Measurements from ENCODE around the gene FOXL1. TPM values are rescaled to one million over a fixed set of nuclear protein-coding genes. Genes with fewer than 3 reads are reported as not detected.

Gene FOXL1
- total RNA-seq, 1 donor from 2014 or later: 0.05 TPM

DNA sequence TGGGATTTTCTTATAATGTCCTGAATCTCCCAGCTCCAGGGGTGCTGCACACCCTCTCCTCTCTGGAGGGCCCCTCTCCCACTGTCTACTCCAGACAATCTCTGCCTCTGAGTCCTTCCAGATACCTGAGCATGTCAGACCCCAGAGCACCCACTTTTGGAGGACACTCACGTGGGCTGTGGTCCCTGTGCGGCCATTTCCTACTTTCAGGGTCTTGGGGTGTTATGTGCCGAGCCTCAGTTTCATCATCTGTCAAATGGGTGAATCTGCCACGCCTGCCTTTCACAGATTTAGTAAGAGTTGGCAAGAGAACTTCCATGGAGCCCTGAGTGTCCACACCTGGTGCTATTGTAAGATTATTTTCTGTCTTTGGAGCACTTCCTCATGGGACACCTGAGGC lies 3.7 kb upstream of the FOXL1 start:
- Mint-ChIP-seq H3K4me3 (ENCODE audit: low read depth) (no peak overlapping the region), H3K4me1 (ENCODE audit: low read depth) (peaks cover 10% of the 10 kb centered on the region), H3K36me3 (ENCODE audit: low read depth) (no peaks in the 10 kb centered on the region), H3K27me3 (ENCODE audit: low read depth) (peaks cover 64% of the 10 kb centered on the region), H3K27ac (no peak overlapping the region), H3K9me3 (no peaks in the 10 kb centered on the region)
- DNase-seq (ENCODE audit: low spot score): no peak
- intact Hi-C loops (cut with micrococcal nuclease): loop anchor here (5.0 kb wide), 2 partner anchors 188 to 303 kb away; no protein-coding TSS in a partner anchor

DNA sequence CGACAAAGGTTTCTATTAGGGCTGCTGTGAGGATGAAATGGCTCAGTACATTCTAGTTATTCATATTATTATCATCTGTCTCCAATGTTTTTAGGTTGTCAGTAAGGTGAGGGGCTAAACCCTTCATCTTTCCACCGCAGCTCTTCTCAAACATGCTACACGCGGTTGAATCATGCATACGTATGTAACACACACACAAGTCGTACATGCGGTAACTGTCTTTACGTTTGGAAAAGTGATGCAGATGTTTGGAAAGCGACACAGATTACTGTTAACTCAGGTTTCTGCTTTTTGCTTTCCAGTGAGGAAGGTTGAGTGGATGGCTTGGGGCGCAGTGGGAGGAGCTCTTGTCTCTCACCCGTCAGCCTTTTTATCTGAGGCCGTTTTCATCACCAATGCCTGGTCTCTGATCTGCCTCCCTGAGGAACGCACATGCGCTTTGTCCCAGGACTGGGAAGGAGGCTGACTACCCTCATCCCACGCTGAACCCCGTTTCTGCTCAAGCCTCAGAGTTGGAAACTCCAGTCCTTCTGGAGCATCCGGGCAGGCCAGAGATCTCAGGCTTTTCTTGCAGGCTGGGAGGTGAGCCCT lies 3.2 kb upstream of the FOXL1 start:
- DNase-seq (ENCODE audit: low spot score): no peak
- intact Hi-C loops (cut with micrococcal nuclease): loop anchor here (5.0 kb wide), 2 partner anchors 187 to 302 kb away; no protein-coding TSS in a partner anchor

DNA sequence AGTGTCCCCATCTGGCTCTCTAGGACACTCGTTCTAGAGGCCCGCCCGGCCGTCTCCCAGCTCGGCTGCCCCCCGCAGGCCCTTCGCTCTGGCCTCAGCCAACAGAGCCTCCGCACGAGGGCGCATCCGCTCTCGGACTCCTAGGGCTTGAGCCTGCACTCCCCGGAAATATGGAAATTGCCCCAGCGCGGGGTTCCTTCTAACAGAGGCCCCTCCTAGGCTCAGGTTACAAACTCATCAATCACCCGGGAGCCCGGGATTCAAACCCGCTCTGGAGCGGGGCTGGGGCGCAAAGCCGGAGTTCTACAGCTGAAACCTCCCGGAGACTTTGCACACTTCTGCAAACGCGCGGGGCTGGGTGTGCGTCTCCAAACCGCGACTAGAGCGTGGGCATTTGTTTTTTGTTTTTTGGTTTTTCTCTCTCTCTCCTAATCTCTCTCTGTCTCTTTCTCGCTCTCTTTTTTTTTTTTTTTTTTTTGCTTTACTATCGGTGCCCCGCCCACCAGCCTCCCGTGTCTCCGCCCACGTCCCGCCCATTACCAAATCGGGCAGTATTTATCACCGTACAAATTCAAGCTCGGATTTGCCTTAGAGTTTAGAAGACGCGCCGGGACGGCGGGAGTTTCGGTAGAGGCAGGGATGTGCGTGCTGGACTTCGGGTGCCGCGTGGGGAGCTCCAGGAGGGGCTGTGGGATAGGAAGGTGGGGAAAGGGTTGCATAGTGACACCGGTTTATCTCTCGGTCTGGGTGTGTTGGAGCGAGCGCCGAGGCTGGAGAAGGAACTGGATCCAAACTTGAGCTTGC lies 2.4 kb upstream of the FOXL1 start:
- no peaks in the 10 kb centered on the region for H3K36me3 Mint-ChIP-seq (ENCODE audit: low read depth)
- H3K4me1 Mint-ChIP-seq (ENCODE audit: low read depth): peaks cover 10% of the 10 kb centered on the region
- peak; percentile 50 for DNase-seq (ENCODE audit: low spot score)
- peak overlapping the region; percentile 76 for H3K4me3 Mint-ChIP-seq (ENCODE audit: low read depth)
- H3K9me3 Mint-ChIP-seq: no peaks in the 10 kb centered on the region
- H3K27me3 Mint-ChIP-seq (ENCODE audit: low read depth): peaks cover 63% of the 10 kb centered on the region
- intact Hi-C loops (cut with micrococcal nuclease): loop anchor here (5.0 kb wide), 2 partner anchors 186 to 301 kb away; no protein-coding TSS in a partner anchor
- no peak overlapping the region for H3K27ac Mint-ChIP-seq

More for the DNA sequence above, 3.2 kb upstream of the FOXL1 start:
- no peaks in the 10 kb centered on the region for H3K36me3 Mint-ChIP-seq (ENCODE audit: low read depth)
- H3K4me1 Mint-ChIP-seq (ENCODE audit: low read depth): peaks cover 10% of the 10 kb centered on the region
- H3K27me3 Mint-ChIP-seq (ENCODE audit: low read depth): peaks cover 64% of the 10 kb centered on the region
- H3K27ac Mint-ChIP-seq: no peak overlapping the region
- H3K4me3 Mint-ChIP-seq (ENCODE audit: low read depth): no peak overlapping the region
- no peaks in the 10 kb centered on the region for H3K9me3 Mint-ChIP-seq

DNA sequence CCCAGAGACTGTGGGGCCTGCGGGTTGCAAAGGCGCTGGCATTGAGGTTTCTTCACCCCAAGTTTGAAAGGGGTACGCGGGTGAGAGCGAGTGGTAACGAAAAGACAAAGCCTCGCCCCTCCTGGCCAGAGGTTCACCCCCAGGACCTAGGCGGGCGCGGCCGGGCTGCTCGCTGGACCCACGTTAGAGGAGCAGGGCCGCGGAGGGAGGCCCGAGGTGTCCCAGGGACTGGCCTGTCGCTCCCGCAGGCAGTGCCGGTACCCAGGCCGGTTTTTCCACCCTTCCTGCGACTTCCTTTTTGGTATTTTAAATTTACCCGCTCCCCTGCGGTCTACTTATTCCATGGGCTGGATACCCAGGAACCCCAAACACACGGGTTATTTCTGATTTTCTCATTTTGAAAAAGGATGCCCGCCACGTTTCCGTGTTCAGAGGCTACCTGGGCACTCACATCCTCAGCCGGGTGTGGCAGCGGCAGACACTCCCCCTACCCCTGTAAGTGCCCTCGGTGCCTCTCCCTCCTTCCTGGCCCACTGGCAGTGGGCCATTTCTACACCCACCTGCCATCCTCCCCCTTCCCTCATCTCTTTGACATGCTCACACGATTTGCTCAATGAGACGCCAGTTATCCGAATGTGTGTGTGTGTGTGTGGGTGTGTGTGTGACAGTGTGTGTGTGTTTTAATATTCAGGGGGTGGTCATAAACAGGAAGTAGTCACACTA lies 1.6 kb upstream of the FOXL1 start:
- Mint-ChIP-seq H3K27ac (no peak overlapping the region), H3K27me3 (ENCODE audit: low read depth) (peaks cover 64% of the 10 kb centered on the region), H3K36me3 (ENCODE audit: low read depth) (no peaks in the 10 kb centered on the region), H3K9me3 (no peaks in the 10 kb centered on the region), H3K4me1 (ENCODE audit: low read depth) (peaks cover 10% of the 10 kb centered on the region), H3K4me3 (ENCODE audit: low read depth) (peak overlapping the region; percentile 76)
- DNase-seq (ENCODE audit: low spot score): no peak
- intact Hi-C loops (cut with micrococcal nuclease): loop anchor here (5.0 kb wide), 2 partner anchors 186 to 301 kb away; no protein-coding TSS in a partner anchor

DNA sequence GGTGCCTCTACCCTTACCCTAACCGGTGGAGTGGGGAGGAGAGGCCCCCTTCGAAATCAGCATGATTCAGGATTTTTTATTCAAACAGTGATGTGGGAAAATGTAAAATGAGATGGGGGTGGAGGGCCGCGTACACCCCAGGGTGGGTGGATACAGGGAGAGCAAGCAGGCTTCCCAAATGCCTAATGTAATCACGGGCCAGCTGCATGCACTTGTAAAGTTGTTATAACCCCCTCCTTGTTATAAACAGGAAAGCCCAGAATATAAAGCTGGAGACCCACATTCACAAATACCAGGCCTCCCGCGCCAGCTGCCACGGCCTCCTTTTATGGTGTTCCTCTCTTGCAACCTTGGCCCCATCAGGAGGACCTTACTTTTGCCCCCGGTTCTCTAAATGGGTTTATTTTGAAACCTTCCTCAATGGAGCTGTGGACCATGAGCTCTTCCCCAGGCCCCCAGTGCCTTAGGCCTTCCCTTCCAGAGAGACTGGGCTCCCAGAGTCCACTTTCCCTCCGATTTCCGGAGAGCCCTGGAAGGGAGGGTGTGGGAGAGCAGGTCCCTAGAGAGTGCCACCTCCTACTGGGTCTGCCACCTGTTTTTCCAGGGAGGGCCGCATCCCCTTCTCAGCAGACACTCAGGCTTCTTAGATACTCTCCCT lies 906 bp upstream of the FOXL1 start:
- intact Hi-C loops (cut with micrococcal nuclease): loop anchor here (5.0 kb wide), 2 partner anchors 185 to 300 kb away; no protein-coding TSS in a partner anchor
- Mint-ChIP-seq H3K4me3 (ENCODE audit: low read depth) (no peak overlapping the region), H3K9me3 (no peaks in the 10 kb centered on the region), H3K27me3 (ENCODE audit: low read depth) (peaks cover 68% of the 10 kb centered on the region), H3K27ac (no peak overlapping the region), H3K4me1 (ENCODE audit: low read depth) (peaks cover 10% of the 10 kb centered on the region), H3K36me3 (ENCODE audit: low read depth) (no peaks in the 10 kb centered on the region)
- DNase-seq (ENCODE audit: low spot score): no peak

DNA sequence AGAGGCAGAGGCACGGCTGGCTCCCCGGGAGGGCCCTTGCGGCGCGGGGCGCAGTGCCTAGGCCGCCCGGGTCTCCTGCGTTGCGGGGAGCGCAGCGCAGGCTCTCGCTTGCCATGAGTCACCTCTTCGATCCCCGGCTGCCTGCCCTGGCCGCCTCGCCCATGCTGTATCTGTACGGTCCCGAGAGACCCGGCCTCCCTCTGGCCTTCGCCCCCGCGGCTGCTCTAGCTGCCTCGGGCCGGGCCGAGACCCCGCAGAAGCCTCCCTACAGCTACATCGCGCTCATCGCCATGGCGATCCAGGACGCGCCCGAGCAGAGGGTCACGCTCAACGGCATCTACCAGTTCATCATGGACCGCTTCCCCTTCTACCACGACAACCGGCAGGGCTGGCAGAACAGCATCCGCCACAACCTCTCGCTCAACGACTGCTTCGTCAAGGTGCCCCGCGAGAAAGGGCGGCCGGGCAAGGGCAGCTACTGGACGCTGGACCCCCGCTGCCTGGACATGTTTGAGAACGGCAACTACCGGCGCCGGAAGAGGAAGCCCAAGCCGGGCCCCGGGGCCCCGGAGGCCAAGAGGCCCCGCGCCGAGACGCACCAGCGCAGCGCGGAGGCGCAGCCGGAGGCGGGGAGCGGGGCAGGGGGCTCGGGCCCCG lies 390 bp downstream of the FOXL1 start:
- Mint-ChIP-seq H3K9me3 (no peaks in the 10 kb centered on the region), H3K36me3 (ENCODE audit: low read depth) (no peaks in the 10 kb centered on the region), H3K27me3 (ENCODE audit: low read depth) (peaks cover 70% of the 10 kb centered on the region), H3K27ac (no peak overlapping the region), H3K4me3 (ENCODE audit: low read depth) (peak overlapping the region; percentile 33), H3K4me1 (ENCODE audit: low read depth) (peaks cover 10% of the 10 kb centered on the region)
- intact Hi-C loops (cut with micrococcal nuclease): loop anchor here (5.0 kb wide), 2 partner anchors 184 to 299 kb away; no protein-coding TSS in a partner anchor
- DNase-seq (ENCODE audit: low spot score): no peak

DNA sequence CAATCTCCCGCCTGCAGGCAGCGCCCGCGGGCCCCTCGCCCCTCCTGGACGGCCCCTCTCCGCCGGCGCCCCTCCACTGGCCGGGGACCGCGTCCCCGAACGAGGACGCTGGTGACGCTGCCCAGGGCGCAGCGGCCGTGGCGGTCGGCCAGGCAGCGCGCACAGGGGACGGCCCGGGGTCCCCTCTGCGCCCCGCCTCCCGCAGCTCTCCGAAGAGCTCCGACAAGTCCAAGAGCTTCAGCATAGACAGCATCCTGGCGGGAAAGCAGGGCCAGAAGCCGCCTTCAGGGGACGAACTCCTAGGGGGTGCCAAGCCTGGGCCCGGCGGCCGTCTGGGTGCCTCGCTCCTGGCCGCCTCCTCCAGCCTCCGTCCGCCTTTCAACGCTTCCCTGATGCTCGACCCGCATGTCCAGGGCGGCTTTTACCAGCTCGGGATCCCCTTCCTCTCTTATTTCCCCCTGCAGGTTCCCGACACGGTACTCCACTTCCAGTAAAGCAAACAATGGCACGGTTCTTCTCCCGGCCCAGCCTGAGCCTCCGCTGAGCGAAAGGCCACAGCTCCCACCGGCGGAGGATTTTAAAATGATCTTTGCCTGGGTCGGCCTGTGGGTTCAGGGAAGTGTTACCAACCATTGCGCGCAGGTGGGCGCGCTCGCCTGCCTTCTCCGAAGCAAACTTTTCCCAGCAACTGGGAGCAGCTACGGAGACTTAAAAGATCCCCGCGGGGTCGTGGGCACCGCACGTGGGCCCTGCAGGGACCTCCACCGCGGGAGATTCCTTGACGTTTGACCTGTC lies 1.1 kb downstream of the FOXL1 start:
- no peak for DNase-seq (ENCODE audit: low spot score)
- Mint-ChIP-seq H3K27me3 (ENCODE audit: low read depth) (peaks cover 64% of the 10 kb centered on the region), H3K4me1 (ENCODE audit: low read depth) (peaks cover 10% of the 10 kb centered on the region), H3K9me3 (no peaks in the 10 kb centered on the region), H3K27ac (no peak overlapping the region), H3K36me3 (ENCODE audit: low read depth) (no peaks in the 10 kb centered on the region), H3K4me3 (ENCODE audit: low read depth) (no peak overlapping the region)
- intact Hi-C loops (cut with micrococcal nuclease): loop anchor here (5.0 kb wide), 2 partner anchors 183 to 298 kb away; no protein-coding TSS in a partner anchor

DNA sequence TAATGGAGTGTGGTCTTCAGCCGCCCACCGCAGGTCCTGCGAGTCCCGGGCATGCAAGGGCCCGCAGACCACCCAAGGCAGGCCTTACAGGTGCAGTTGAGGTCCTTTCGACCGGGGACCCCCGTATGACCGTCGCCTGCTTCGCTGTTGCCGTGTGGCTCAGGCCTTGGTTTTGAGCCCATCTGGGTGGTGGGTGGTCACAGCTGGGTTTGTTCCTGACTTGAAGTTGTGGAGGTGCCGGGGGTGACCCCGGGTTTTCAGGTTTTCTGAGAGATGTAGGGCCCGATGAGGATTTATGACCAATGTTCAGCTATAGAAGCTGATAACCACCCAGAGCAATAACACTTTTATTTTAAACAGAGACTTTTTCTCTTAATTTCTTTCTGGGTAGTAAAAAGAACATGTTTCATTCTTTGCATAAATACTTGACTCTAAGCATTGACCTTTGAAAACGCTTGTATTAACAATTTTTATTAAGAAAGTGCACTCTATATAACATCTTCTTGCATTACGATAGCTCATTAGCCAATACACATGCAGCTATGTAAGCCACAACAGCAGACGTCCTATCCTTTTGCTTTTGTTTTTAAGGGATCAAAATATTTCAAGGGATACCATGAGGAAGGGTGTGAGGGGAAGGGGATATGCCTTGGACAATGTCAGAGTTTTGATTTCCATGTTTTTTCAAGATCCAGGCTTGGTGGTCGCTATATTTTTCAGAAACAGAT lies 1.9 kb downstream of the FOXL1 start:
- Mint-ChIP-seq H3K4me3 (ENCODE audit: low read depth) (no peak overlapping the region), H3K27me3 (ENCODE audit: low read depth) (peaks cover 57% of the 10 kb centered on the region), H3K27ac (no peak overlapping the region), H3K4me1 (ENCODE audit: low read depth) (peaks cover 10% of the 10 kb centered on the region), H3K9me3 (no peaks in the 10 kb centered on the region), H3K36me3 (ENCODE audit: low read depth) (no peaks in the 10 kb centered on the region)
- intact Hi-C loops (cut with micrococcal nuclease): no loop called here
- no peak for DNase-seq (ENCODE audit: low spot score)

DNA sequence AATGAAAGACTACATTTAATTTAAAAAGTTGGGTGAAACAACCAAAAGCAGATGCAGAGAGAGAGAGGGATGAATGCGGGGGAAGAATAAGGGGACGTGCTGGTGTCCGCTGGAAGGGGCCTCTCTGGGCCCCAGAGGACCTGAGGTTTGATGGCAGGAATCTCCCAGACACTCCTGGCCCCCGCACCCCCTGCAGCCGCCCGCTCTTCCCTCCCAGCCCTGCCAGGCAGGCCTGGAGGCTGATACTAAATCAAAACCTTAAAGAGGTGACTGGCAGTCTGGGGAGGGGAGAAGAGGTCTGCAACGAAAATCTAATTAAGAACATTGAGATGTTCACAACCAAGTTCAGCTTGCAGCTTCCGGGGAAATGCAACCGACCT lies 2.4 kb downstream of the FOXL1 start:
- H3K36me3 Mint-ChIP-seq (ENCODE audit: low read depth): no peaks in the 10 kb centered on the region
- no peak overlapping the region for H3K27ac Mint-ChIP-seq
- peaks cover 10% of the 10 kb centered on the region for H3K4me1 Mint-ChIP-seq (ENCODE audit: low read depth)
- peaks cover 52% of the 10 kb centered on the region for H3K27me3 Mint-ChIP-seq (ENCODE audit: low read depth)
- intact Hi-C loops (cut with micrococcal nuclease): no loop called here
- DNase-seq (ENCODE audit: low spot score): no peak
- H3K9me3 Mint-ChIP-seq: no peaks in the 10 kb centered on the region
- no peak overlapping the region for H3K4me3 Mint-ChIP-seq (ENCODE audit: low read depth)

DNA sequence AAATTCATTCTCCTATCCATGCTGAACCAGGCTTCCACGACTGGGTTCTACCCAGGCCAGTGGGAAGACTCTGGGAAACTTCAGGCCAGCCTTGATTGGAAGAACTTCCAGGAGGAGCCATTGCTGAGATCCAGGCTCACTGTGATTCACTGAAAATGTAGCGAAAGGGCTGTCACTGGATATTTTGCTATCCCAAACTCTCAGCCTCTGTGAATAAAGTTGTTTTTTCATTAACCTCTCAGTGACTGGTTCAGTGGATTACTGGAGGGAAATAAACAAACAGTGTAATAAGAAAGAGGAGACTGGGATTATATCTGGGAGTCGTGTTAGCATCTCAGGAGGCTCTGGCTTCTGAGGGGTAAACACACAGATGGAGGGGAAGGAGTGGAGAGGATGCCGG lies 3.1 kb downstream of the FOXL1 start:
- H3K27me3 Mint-ChIP-seq (ENCODE audit: low read depth): peaks cover 47% of the 10 kb centered on the region
- no peaks in the 10 kb centered on the region for H3K36me3 Mint-ChIP-seq (ENCODE audit: low read depth)
- peaks cover 6% of the 10 kb centered on the region for H3K4me1 Mint-ChIP-seq (ENCODE audit: low read depth)
- no peak overlapping the region for H3K4me3 Mint-ChIP-seq (ENCODE audit: low read depth)
- DNase-seq (ENCODE audit: low spot score): no peak
- H3K9me3 Mint-ChIP-seq: no peaks in the 10 kb centered on the region
- no peak overlapping the region for H3K27ac Mint-ChIP-seq
- intact Hi-C loops (cut with micrococcal nuclease): no loop called here

DNA sequence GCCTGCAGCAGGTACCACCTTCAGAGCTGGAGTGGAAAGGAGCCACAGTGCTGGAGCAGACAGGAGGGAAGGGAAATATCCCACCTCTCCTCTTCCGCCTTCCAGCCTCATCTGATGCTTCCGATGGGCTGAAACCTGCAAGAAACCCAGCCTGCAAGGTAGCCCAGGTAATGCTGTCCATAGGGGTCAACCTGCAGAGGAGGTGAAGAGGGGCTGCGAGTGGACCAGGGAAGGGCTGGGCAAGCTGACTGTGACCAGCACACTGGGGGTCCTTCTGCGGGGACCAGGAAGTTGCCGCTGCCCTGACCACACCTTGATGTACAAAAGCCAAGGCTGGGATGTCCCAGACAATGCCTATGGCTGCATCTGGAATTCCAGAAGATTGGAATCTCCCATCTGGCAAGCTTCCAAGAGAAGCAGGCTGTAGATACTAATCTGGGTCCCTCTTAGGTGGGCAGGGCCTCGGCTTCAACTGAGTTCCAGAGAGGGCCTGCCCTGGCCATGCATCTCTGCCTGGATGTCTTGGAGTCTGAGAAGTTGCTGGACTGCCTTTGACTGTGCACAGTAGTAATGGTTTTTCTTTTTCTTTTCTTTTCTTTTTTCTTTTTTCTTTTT lies 5.8 kb downstream of the FOXL1 start:
- intact Hi-C loops (cut with micrococcal nuclease): no loop called here
- no peaks in the 10 kb centered on the region for H3K4me1 Mint-ChIP-seq (ENCODE audit: low read depth)
- no peak overlapping the region for H3K27ac Mint-ChIP-seq
- no peaks in the 10 kb centered on the region for H3K36me3 Mint-ChIP-seq (ENCODE audit: low read depth)
- H3K27me3 Mint-ChIP-seq (ENCODE audit: low read depth): peaks cover 27% of the 10 kb centered on the region
- H3K9me3 Mint-ChIP-seq: no peaks in the 10 kb centered on the region
- no peak for DNase-seq (ENCODE audit: low spot score)
- H3K4me3 Mint-ChIP-seq (ENCODE audit: low read depth): no peak overlapping the region

Data from activated T-helper 2 cell treated with anti-CD3 and anti-CD28 coated beads, Interferon-gamma antibody, Interleukin-2, Interleukin-4, amounts not matched to agents 10 μg/mL and 5 μg/mL and 100 μg/mL, durations not matched to agents 14 hours and 24 hours and 36 hours (primary cell).